Loucy (cell line): ENCODE data around the gene INCA1.

Experiments used
- EZH2phosphoT487 ChIP-seq: fragments of 200-600 bp; IDR thresholded peaks from 2 replicates; pipeline ENCODE4 v1.6.1; 2018; ENCODE audit warnings: antibody characterized with exemption, mild to moderate bottlenecking, moderate library complexity, borderline replicate concordance
- TF ChIP-seq, protein P1 (sequence below): fragments of 200-600 bp; sonication (generic); conservative IDR thresholded peaks from 2 replicates; pipeline ENCODE4 v1.5.1; 2014; ENCODE audit warnings: mild to moderate bottlenecking, antibody characterized with exemption, low read length

DNA sequence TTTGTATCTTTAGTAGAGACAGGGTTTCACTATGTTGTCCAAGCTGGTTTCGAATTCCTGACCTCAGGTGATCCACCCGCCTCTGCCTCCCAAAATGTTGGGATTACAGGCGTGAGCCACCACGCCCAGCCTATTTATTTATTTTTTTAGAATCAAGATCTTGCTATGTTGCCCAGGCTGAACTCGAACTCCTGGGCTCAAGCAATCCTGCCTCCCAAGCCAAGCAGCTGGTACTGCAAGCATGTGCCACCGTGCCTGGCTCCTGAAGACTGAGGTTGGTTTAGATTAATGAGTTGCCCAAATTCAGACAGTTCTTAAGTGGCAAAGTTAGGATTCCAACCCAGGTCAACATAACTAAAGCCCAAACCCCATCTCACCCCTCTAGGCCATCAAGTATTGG lies 30.0 kb upstream of the INCA1 start:
- TF ChIP-seq, protein P1, sequence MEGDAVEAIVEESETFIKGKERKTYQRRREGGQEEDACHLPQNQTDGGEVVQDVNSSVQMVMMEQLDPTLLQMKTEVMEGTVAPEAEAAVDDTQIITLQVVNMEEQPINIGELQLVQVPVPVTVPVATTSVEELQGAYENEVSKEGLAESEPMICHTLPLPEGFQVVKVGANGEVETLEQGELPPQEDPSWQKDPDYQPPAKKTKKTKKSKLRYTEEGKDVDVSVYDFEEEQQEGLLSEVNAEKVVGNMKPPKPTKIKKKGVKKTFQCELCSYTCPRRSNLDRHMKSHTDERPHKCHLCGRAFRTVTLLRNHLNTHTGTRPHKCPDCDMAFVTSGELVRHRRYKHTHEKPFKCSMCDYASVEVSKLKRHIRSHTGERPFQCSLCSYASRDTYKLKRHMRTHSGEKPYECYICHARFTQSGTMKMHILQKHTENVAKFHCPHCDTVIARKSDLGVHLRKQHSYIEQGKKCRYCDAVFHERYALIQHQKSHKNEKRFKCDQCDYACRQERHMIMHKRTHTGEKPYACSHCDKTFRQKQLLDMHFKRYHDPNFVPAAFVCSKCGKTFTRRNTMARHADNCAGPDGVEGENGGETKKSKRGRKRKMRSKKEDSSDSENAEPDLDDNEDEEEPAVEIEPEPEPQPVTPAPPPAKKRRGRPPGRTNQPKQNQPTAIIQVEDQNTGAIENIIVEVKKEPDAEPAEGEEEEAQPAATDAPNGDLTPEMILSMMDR = no peak
- TF ChIP-seq EZH2phosphoT487 = no peak
